OCI-LY7 (cell line): Measurements from ENCODE around the gene ORC4. TPM values are rescaled to one million over a fixed set of nuclear protein-coding genes. Genes with fewer than 3 reads are reported as not detected.

Experiments
- BruUV-seq: library from RNA; stranded (reverse); fragments of 400-500 nt; replicated peaks from 2 replicates; lab custom pipeline; 2021; lab: Mats Ljungman, UMichigan
- CTCF ChIA-PET: fragments of 300-600 bp; sonication (Branson Sonifier 250); formaldehyde crosslinking; loops from one replicate; lab custom pipeline; 2022; ENCODE audit warnings: antibody characterized with exemption; ENCODE audit not compliant: unreplicated experiment; lab: Charles Lee
- POLR2A ChIA-PET: fragments of 300-600 bp; sonication (Branson Sonifier 250); formaldehyde crosslinking; loops from one replicate; lab custom pipeline; 2022; ENCODE audit warnings: antibody characterized with exemption; lab: Charles Lee
- DNase-seq: peaks from one replicate; pipeline ENCODE4 v3.0.0-alpha.2; 2015; ENCODE audit warnings: low spot score
- H2AFZ ChIP-seq: fragments of 200-600 bp; sonication (generic), shearing (Covaris generic); 2 replicates; pipeline ENCODE4 v1.6.1; 2014; ENCODE audit warnings: mild to moderate bottlenecking, antibody characterized with exemption, low read length, moderate library complexity
- H3K27ac ChIP-seq: fragments of 200-600 bp; sonication (generic); 2 replicates; pipeline ENCODE4 v1.5.1; 2014; ENCODE audit warnings: mixed run types, low read depth, mild to moderate bottlenecking, moderate library complexity, low read length, inconsistent platforms; ENCODE audit not compliant: poor library complexity, severe bottlenecking
- H3K36me3 ChIP-seq: fragments of 200-600 bp; sonication (generic); 2 replicates; pipeline ENCODE4 v1.6.1; 2014; ENCODE audit warnings: mild to moderate bottlenecking, antibody characterized with exemption, low read length, moderate library complexity, mixed read lengths; ENCODE audit not compliant: insufficient read depth
- H3K4me1 ChIP-seq: fragments of 200-600 bp; sonication (generic); 2 replicates; pipeline ENCODE4 v1.5.1; 2014; ENCODE audit warnings: mild to moderate bottlenecking, low read length; ENCODE audit not compliant: insufficient read depth, poor library complexity, severe bottlenecking
- H3K4me2 ChIP-seq: fragments of 200-600 bp; sonication (generic); 2 replicates; pipeline ENCODE4 v1.6.1; 2014; ENCODE audit warnings: mild to moderate bottlenecking, low read length
- H3K4me3 ChIP-seq: fragments of 200-600 bp; sonication (generic); 2 replicates; pipeline ENCODE4 v1.5.1; 2014; ENCODE audit warnings: mild to moderate bottlenecking, low read depth, low read length; ENCODE audit not compliant: poor library complexity, severe bottlenecking
- H3K79me2 ChIP-seq: fragments of 200-600 bp; sonication (generic); 2 replicates; pipeline ENCODE4 v1.6.1; 2016; ENCODE audit warnings: low read depth, mild to moderate bottlenecking, low read length, moderate library complexity, mixed read lengths; ENCODE audit not compliant: insufficient read depth
- H3K9me2 ChIP-seq: fragments of 200-600 bp; sonication (generic); 2 replicates; pipeline ENCODE4 v1.6.1; 2016; ENCODE audit warnings: mild to moderate bottlenecking, low read length, mixed read lengths; ENCODE audit not compliant: insufficient read depth
- H3K9me3 ChIP-seq: fragments of 200-600 bp; sonication (generic); 2 replicates; pipeline ENCODE4 v1.6.1; 2014; ENCODE audit warnings: mild to moderate bottlenecking, mixed run types, low read length, mixed read lengths
- H4K20me1 ChIP-seq: fragments of 200-600 bp; sonication (generic); 2 replicates; pipeline ENCODE4 v1.6.1; 2014; ENCODE audit warnings: mild to moderate bottlenecking, antibody characterized with exemption, low read length, moderate library complexity, mixed read lengths; ENCODE audit not compliant: insufficient read depth
- CTCF ChIP-seq: fragments of 200-600 bp; sonication (generic); conservative IDR thresholded peaks from 2 replicates; pipeline ENCODE4 v1.5.1; 2014; ENCODE audit warnings: mild to moderate bottlenecking, antibody characterized with exemption, low read length, moderate library complexity, mixed read lengths
- EZH2phosphoT487 ChIP-seq: fragments of 200-600 bp; sonication (generic); IDR thresholded peaks from 2 replicates; pipeline ENCODE4 v1.6.1; 2018; ENCODE audit warnings: low read depth, borderline replicate concordance, mild to moderate bottlenecking, mixed run types, antibody characterized with exemption, low read length, moderate library complexity, mixed read lengths
- intact Hi-C: fragments of 100-400 bp; cut with micrococcal nuclease; formaldehyde crosslinking; loops from one replicate; pipeline ENCODE4 v1.10.0; 2022; ENCODE audit not compliant: unreplicated experiment
- total RNA-seq, 2 experiments: library from RNA; depleted of rRNA in 1 of 2; stranded (reverse); fragments of >200 nt in 1 of 2; shearing (Covaris generic) in 1 of 2; gene quantifications; 2 replicates each; pipeline ENCODE4 v1.2.3, GENCODE V29; 2014 to 2022

Gene ORC4
- total RNA-seq, 2 experiments from 2014 or later, result 20.3 to 37.4 TPM

DNA sequence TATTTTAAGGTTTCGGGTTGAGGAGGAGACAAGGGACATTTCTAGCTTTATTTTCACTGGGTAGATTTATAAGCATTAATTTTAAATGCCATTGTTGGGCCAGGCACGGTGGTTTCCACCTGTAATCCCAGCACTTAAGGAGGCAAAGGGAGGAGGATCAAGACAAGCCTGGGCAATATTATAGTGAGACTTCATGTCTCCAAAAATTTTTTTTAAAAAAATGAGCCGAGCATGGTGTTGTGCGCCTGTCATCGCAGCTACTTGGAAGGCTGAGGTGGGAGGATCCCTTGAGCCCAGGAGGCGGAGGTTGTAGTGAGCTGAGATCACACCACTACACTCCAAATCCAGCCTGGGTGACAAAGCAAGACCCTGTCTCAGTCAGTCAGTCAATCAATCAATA is 45.4 kb upstream of the ORC4 start:
- Histone ChIP-seq H2AFZ (no peak overlapping the region), H3K9me3 (no peaks in the 10 kb centered on the region), H3K27ac (no peak overlapping the region), H3K4me1 (no peaks in the 10 kb centered on the region), H3K9me2 (no peaks in the 10 kb centered on the region), H3K4me2 (no peak overlapping the region), H3K36me3 (no peaks in the 10 kb centered on the region), H4K20me1 (no peaks in the 10 kb centered on the region), H3K4me3 (no peak overlapping the region), H3K79me2 (no peaks in the 10 kb centered on the region)
- intact Hi-C loops, result no loop called here
- BruUV-seq, result no TSS peak
- ChIA-PET POLR2A (interaction anchor here (0.7 to 1.8 kb wide), 4 partner anchors 13 to 28 kb away, joined by 3 to 7 read pairs (median 4); no protein-coding TSS in a partner anchor), CTCF (no interaction called here)
- no peak for DNase-seq
- TF ChIP-seq CTCF (no peak), EZH2phosphoT487 (no peak)

DNA sequence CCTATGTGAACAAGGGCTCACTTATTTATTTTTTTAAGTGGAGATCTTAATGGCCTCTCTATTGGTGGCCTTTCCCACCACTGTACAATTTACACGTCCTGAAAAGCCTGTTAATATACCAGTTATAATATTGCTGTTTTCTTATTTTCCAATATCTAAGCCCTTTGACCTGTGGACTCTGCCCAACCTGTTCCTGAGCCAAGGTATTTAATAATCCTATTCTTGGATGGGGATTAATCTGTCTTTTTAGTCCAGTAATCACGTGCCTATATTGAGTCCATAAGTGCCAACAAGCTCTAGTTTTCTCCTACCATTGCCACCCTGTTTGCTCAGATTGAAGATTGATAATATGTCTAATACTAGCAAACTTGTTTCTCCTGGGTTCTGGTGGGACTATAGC is 43.1 kb upstream of the ORC4 start:
- Histone ChIP-seq H3K79me2 (no peaks in the 10 kb centered on the region), H4K20me1 (no peaks in the 10 kb centered on the region), H3K36me3 (no peaks in the 10 kb centered on the region), H3K9me2 (no peaks in the 10 kb centered on the region), H3K27ac (no peak overlapping the region), H3K4me3 (no peak overlapping the region), H2AFZ (no peak overlapping the region), H3K4me1 (no peaks in the 10 kb centered on the region), H3K9me3 (no peaks in the 10 kb centered on the region), H3K4me2 (no peak overlapping the region)
- ChIA-PET POLR2A (interaction anchor here (0.7 to 1.1 kb wide), 3 partner anchors 15 to 117 kb away, joined by 4 read pairs; no protein-coding TSS in a partner anchor), CTCF (no interaction called here)
- TF ChIP-seq EZH2phosphoT487 (no peak), CTCF (no peak)
- intact Hi-C loops, result no loop called here
- BruUV-seq, result no TSS peak
- DNase-seq, result no peak

- intact Hi-C loops, result no loop called here
- no peaks in the 10 kb centered on the region for H3K36me3 ChIP-seq
- H3K9me2 ChIP-seq, result no peaks in the 10 kb centered on the region
- CTCF ChIA-PET, result no interaction called here
- H4K20me1 ChIP-seq, result no peaks in the 10 kb centered on the region
- no peak for DNase-seq
- no peaks in the 10 kb centered on the region for H3K4me1 ChIP-seq
- H3K79me2 ChIP-seq, result no peaks in the 10 kb centered on the region
- H3K9me3 ChIP-seq, result no peaks in the 10 kb centered on the region
- BruUV-seq, result no TSS peak
- TF ChIP-seq EZH2phosphoT487 (no peak), CTCF (no peak)
- no peak overlapping the region for H2AFZ ChIP-seq
- no peak overlapping the region for H3K4me2 ChIP-seq
- H3K4me3 ChIP-seq, result no peak overlapping the region
- H3K27ac ChIP-seq, result no peak overlapping the region
- POLR2A ChIA-PET, result interaction anchor here (0.9 kb wide), 1 partner anchor 11 kb away, joined by 4 read pairs; no protein-coding TSS in a partner anchor
Observed at GRCh38 chr2:148058641-148059040, 38.1 kb upstream of the ORC4 start.
